NCI-H82 treated with DMSO at 0.1 percent for 48 hours (cell line): Measurements from ENCODE around the gene ACP2.
A peak's percentile ranks its signal among the peaks of the same experiment; 100 is the strongest.

Experiments used
- DNase-seq: peaks from one replicate; lab custom pipeline; 2025; ENCODE audit not compliant: unreplicated experiment; lab: John Stamatoyannopoulos, UW

Gene ACP2

GRCh38 chr11:47244448-47245350, 3.9 kb downstream of the ACP2 start:
- no peak for DNase-seq

GRCh38 chr11:47243454-47243853, 5.2 kb downstream of the ACP2 start:
- DNase-seq, result no peak

- no peak for DNase-seq
Measured at GRCh38 chr11:47242596-47243192, 5.9 kb downstream of the ACP2 start.

GRCh38 chr11:47241841-47242301, 6.7 kb downstream of the ACP2 start:
- no peak for DNase-seq

- no peak for DNase-seq
Measured at GRCh38 chr11:47239852-47240251, 8.8 kb downstream of the ACP2 start.

- DNase-seq, result peak; percentile 44
Measured at GRCh38 chr11:47236482-47236881, 12.1 kb downstream of the ACP2 start.

- DNase-seq, result no peak
Measured at GRCh38 chr11:47235163-47235562, 13.5 kb downstream of the ACP2 start.

- DNase-seq, result no peak
Measured at GRCh38 chr11:47234669-47235100, 13.9 kb downstream of the ACP2 start.

- DNase-seq, result no peak
Measured at GRCh38 chr11:47233989-47234668, 14.5 kb downstream of the ACP2 start.

GRCh38 chr11:47233051-47233450, 15.6 kb downstream of the ACP2 start:
- no peak for DNase-seq

- DNase-seq, result no peak
Measured at GRCh38 chr11:47229161-47229560, 19.5 kb downstream of the ACP2 start.

GRCh38 chr11:47225552-47226400, 22.8 kb downstream of the ACP2 start:
- DNase-seq, result no peak

GRCh38 chr11:47222696-47223095, 25.9 kb downstream of the ACP2 start:
- DNase-seq, result no peak

GRCh38 chr11:47220401-47220821, 28.2 kb downstream of the ACP2 start:
- no peak for DNase-seq

- no peak for DNase-seq
Measured at GRCh38 chr11:47216121-47216798, 32.4 kb downstream of the ACP2 start.

GRCh38 chr11:47215366-47215910, 33.2 kb downstream of the ACP2 start:
- DNase-seq, result no peak

GRCh38 chr11:47213950-47214565, 34.6 kb downstream of the ACP2 start:
- no peak for DNase-seq

GRCh38 chr11:47212938-47213337, 35.7 kb downstream of the ACP2 start:
- no peak for DNase-seq

- no peak for DNase-seq
Measured at GRCh38 chr11:47208628-47209027, 40.0 kb downstream of the ACP2 start.
